Transverse colon (tissue), 4 donors: Measurements from ENCODE around the gene BPIFB3. TPM values are rescaled to one million over a fixed set of nuclear protein-coding genes. Genes with fewer than 3 reads are reported as not detected.

Experiments used
- DNase-seq: peaks from one replicate; pipeline ENCODE4 v3.0.0-alpha.2; 2019
- H3K27ac ChIP-seq, 4 donors: fragments of 200-600 bp; sonication (generic); 2 replicates each; pipeline ENCODE4 v1.5.1; 2016 to 2018; ENCODE audit warnings: inconsistent platforms in 4 of 4
- H3K27me3 ChIP-seq: fragments of 200-600 bp; sonication (generic); 2 replicates; pipeline ENCODE4 v1.5.1; 2017; ENCODE audit warnings: inconsistent platforms
- H3K36me3 ChIP-seq, 4 donors: fragments of 200-600 bp; sonication (generic); 2 replicates each; pipeline ENCODE4 v1.5.1; 2017 to 2019; ENCODE audit warnings: inconsistent platforms in 4 of 4
- H3K4me1 ChIP-seq, 4 donors: fragments of 200-600 bp; sonication (generic); 2 replicates each; pipeline ENCODE4 v1.5.1; 2017 to 2020; ENCODE audit warnings: inconsistent platforms in 4 of 4
- H3K4me3 ChIP-seq, 4 donors: fragments of 200-600 bp; sonication (generic); 1 replicate in 1 of 4; 2 replicates in 3 of 4; pipeline versions ENCODE4 v1.5.1 to v1.6.1; 2017 to 2019; ENCODE audit warnings: inconsistent platforms in 4 of 4
- H3K9me3 ChIP-seq, 2 donors: fragments of 200-600 bp; sonication (generic); 2 replicates each; pipeline ENCODE4 v1.5.1; 2017 to 2019; ENCODE audit warnings: inconsistent platforms in 2 of 2
- EP300 ChIP-seq: sonication (generic); formaldehyde crosslinking; IDR thresholded peaks from one replicate; pipeline ENCODE4 v1.6.1; 2017; ENCODE audit warnings: antibody characterized with exemption, low read depth
- POLR2A ChIP-seq: fragments of 450-650 bp; IDR thresholded peaks from one replicate; pipeline ENCODE4 v1.6.1; 2016; ENCODE audit warnings: antibody characterized with exemption, mild to moderate bottlenecking, moderate library complexity
- POLR2AphosphoS5 ChIP-seq, 3 donors: sonication (generic); formaldehyde crosslinking; IDR thresholded peaks; one replicate each; pipeline ENCODE4 v1.6.1; 2016; ENCODE audit warnings: antibody characterized with exemption in 3 of 3
- WGBS, 2 donors: methylation state at CpG; one replicate each; pipeline ENCODE4 v1.1.5; 2018; ENCODE audit warnings: low coverage in 1 of 2; 5-methylcytosine and 5-hydroxymethylcytosine counted together
- in situ Hi-C, 4 donors: fragments of 200-750 bp; cut with MboI; loops; one replicate each; pipeline versions ENCODE4 v1.15.0 to v1.15.1; 2017; ENCODE audit warnings: low sequenced_read_pairs in 3 of 4, low pct_ligation_motif_present in 1 of 4, low pct_unique_long_range_greater_than_20kb in 1 of 4
- intact Hi-C: fragments of 100-400 bp; cut with DNase I; formaldehyde crosslinking; loops from one replicate; pipeline ENCODE4 v1.15.1; 2023; ENCODE audit warnings: low total_unique reads
- total RNA-seq, 4 donors: library from RNA; depleted of rRNA; stranded (reverse); fragments of >200 nt; gene quantifications; one replicate each; pipeline ENCODE4 v1.1.0, GENCODE V29; 2016
- TF ChIP-seq, protein P1 (sequence below), 5 experiments: fragments of 200-600 bp in 3 of 5; fragments of 450-650 bp in 2 of 5; sonication (generic) in 3 of 5; IDR thresholded peaks; 1 replicate in 2 of 5; 2 replicates in 3 of 5; pipeline ENCODE4 v1.5.1; 2016 to 2017; ENCODE audit warnings: antibody characterized with exemption in 5 of 5, inconsistent platforms in 3 of 5, mild to moderate bottlenecking in 2 of 5, moderate library complexity in 1 of 5

Gene BPIFB3
- total RNA-seq, 4 donors from 2014 or later, result not detected

DNA sequence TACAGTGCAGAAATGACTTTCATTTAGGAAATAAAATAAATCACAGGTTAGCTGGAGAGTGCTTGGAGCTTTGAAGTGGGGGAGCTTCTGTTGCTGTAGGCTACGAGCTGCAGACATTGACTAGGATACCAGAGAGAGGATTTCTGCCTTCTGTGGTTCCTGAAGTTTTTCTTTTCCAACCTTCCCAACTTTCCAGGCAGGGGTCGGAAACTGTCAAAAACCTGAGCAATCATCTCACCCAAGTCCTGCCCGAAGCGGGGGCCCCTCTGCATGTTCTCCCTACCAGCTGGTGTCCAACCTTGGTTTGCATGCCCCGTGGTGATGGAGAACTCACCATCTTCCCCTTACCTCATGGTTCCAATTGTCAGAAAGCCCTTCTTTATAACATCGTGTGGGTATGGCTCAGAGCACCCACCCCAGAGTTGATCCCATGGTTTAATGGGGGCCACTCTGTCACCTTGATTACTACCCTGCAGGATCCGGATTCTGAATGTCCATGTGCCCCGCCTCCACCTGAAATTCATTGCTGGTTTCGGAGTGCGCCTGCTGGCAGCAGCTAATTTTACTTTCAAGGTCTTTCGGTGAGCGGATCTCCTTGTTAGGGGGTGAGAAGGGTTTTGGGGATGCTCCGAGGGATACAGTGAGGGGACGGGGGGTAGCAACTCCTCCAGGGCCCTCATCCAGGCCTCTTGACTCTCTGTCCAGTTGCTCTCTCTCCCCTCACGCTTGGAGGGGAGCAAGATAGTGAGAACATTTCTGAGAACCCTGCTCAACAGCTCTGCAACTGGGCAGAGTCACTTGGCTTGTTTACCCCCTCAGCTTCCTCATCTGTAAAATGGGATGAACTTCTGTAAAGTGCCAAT is 41.1 kb upstream of the BPIFB3 start:
- WGBS, 2 donors, result 71 to 82% methylated on average over 5 to 15 of the region's 15 CpGs
- in situ Hi-C loops, result no loop called here
- H3K27me3 ChIP-seq, result no peaks in the 10 kb centered on the region
- H3K4me3 ChIP-seq, result no peak overlapping the region
- H3K36me3 ChIP-seq, result no peaks in the 10 kb centered on the region
- TF ChIP-seq, protein P1, sequence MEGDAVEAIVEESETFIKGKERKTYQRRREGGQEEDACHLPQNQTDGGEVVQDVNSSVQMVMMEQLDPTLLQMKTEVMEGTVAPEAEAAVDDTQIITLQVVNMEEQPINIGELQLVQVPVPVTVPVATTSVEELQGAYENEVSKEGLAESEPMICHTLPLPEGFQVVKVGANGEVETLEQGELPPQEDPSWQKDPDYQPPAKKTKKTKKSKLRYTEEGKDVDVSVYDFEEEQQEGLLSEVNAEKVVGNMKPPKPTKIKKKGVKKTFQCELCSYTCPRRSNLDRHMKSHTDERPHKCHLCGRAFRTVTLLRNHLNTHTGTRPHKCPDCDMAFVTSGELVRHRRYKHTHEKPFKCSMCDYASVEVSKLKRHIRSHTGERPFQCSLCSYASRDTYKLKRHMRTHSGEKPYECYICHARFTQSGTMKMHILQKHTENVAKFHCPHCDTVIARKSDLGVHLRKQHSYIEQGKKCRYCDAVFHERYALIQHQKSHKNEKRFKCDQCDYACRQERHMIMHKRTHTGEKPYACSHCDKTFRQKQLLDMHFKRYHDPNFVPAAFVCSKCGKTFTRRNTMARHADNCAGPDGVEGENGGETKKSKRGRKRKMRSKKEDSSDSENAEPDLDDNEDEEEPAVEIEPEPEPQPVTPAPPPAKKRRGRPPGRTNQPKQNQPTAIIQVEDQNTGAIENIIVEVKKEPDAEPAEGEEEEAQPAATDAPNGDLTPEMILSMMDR (IDR thresholded peaks at IDR 0.05), result no peak
- no peak for TF ChIP-seq POLR2AphosphoS5 (IDR thresholded peaks at IDR 0.05)
- no peak for TF ChIP-seq POLR2A
- no peak for TF ChIP-seq EP300
- H3K9me3 ChIP-seq, result no peaks in the 10 kb centered on the region
- H3K27ac ChIP-seq, result no peak overlapping the region
- no peaks in the 10 kb centered on the region for H3K4me1 ChIP-seq
- DNase-seq, result no peak
- intact Hi-C loops, result no loop called here

DNA sequence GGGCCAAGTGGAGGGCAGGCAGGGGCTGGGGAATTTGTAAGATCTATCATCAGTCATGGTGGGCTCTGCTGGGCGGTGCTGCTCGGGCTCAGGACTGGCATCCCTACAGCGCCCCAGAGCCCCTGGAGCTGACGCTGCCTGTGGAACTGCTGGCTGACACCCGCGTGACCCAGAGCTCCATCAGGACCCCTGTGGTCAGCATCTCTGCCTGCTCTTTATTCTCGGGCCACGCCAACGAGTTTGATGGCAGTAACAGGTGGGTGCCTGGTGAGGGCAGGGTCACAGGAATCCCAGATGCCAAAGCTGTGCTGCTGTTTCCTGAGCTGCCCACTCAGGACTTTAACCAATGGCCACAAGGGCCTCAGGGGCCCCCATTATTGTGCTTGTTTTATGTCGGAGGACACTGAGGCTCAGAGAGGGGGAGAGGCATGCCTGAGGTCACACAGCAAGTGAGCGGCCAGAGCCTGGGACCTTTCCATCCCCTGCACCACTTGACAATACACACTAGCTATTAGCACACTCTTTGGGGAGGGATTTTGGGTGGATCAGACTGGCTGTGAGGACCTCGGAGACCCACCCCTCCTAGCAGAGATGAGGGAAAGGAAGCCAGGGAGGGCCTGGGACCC is 39.9 kb upstream of the BPIFB3 start:
- Histone ChIP-seq H3K4me3 (no peak overlapping the region), H3K9me3 (no peaks in the 10 kb centered on the region), H3K27me3 (no peaks in the 10 kb centered on the region), H3K36me3 (no peaks in the 10 kb centered on the region), H3K27ac (no peak overlapping the region), H3K4me1 (no peaks in the 10 kb centered on the region)
- intact Hi-C loops (no loop called here), in situ Hi-C loops (no loop called here)
- no peak for DNase-seq
- TF ChIP-seq POLR2AphosphoS5 (IDR thresholded peaks at IDR 0.05), result no peak
- TF ChIP-seq, protein P1 (IDR thresholded peaks at IDR 0.05), result no peak
- TF ChIP-seq POLR2A, result no peak
- no peak for TF ChIP-seq EP300
- 71% methylated on average over 9 of the region's 12 CpGs; no CpG with 5 or more reads in 1 of the 2 donors for WGBS, 2 donors

DNA sequence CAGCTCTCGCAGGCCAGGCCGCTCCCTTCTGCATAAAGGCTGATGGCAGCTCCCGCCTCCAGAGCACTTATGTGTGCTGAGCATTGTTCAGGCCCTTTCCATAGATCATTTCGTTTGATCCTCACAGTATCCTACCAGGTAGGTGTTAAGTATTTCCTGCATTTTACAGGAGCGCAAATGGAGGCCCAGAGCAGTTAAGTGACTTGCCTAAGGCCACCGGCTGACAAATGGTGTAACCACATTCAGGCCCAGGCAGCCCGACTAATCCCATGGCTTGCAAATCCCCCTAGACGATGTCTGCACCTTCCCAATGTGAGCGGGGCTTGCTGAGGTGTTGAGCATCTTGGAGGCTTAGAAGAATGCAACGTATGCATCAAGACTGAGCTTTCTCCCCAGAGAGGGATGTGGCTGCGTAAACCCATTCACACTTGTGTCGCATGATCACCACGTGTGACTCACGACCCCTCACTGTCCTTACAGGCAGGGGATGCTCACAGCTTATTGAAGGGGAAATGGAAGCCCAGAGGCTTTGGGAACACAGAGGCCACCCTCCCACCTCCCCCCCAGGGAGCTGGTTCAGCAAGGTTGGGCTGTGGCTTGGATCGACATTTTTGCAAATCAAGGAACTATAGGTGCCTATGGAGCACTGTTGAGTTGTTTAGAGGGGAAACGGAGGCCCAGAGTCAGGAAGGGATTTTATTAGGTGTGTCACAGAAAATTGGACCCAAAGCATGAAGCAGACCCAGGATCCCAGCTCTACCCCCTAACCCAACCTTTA is 39.2 kb upstream of the BPIFB3 start:
- H3K4me1 ChIP-seq, result no peaks in the 10 kb centered on the region
- no peaks in the 10 kb centered on the region for H3K36me3 ChIP-seq
- H3K27ac ChIP-seq, result no peak overlapping the region
- in situ Hi-C loops, result no loop called here
- no peaks in the 10 kb centered on the region for H3K9me3 ChIP-seq
- no peak overlapping the region for H3K4me3 ChIP-seq
- intact Hi-C loops, result no loop called here
- 60 to 63% methylated on average over 3 to 16 of the region's 16 CpGs for WGBS, 2 donors
- TF ChIP-seq POLR2A, result no peak
- TF ChIP-seq, protein P1 (IDR thresholded peaks at IDR 0.05), result no peak
- no peak for TF ChIP-seq POLR2AphosphoS5 (IDR thresholded peaks at IDR 0.05)
- no peak for TF ChIP-seq EP300
- H3K27me3 ChIP-seq, result no peaks in the 10 kb centered on the region
- no peak for DNase-seq

DNA sequence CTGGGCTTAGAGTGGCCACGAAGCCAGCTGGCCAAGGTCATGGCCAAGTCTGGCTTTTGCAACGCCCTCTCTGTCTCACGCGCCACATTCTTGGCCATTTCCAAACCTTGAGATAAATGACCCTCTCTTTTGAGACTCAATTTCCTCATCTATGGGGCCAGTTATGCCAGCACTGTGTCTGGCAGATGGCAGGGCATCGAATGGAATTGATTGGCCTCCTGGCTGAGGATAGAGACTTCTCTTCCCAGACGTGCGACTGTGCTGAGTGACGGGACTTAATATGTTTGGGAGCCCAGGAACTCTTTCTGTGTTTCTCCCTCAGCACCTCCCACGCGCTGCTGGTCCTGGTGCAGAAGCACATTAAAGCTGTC is 38.6 kb upstream of the BPIFB3 start:
- H3K36me3 ChIP-seq, result no peaks in the 10 kb centered on the region
- H3K4me1 ChIP-seq, result no peaks in the 10 kb centered on the region
- no peak for DNase-seq
- in situ Hi-C loops (no loop called here), intact Hi-C loops (no loop called here)
- no peaks in the 10 kb centered on the region for H3K27me3 ChIP-seq
- WGBS, 2 donors, result 83% methylated on average over 10 of the region's 10 CpGs; no CpG with 5 or more reads in 1 of the 2 donors
- H3K9me3 ChIP-seq, result no peaks in the 10 kb centered on the region
- H3K4me3 ChIP-seq, result no peak overlapping the region
- no peak overlapping the region for H3K27ac ChIP-seq
- TF ChIP-seq POLR2A (no peak), EP300 (no peak), POLR2AphosphoS5 (IDR thresholded peaks at IDR 0.05) (no peak)
- TF ChIP-seq, protein P1 (IDR thresholded peaks at IDR 0.05), result no peak
